ENCODE data around the gene HIVEP1. TPM values are rescaled to one million over a fixed set of nuclear protein-coding genes. Genes with fewer than 3 reads are reported as not detected.

The HIVEP1 gene
- total RNA-seq, 1 experiment from 2014 or later: 6.6 TPM

DNA sequence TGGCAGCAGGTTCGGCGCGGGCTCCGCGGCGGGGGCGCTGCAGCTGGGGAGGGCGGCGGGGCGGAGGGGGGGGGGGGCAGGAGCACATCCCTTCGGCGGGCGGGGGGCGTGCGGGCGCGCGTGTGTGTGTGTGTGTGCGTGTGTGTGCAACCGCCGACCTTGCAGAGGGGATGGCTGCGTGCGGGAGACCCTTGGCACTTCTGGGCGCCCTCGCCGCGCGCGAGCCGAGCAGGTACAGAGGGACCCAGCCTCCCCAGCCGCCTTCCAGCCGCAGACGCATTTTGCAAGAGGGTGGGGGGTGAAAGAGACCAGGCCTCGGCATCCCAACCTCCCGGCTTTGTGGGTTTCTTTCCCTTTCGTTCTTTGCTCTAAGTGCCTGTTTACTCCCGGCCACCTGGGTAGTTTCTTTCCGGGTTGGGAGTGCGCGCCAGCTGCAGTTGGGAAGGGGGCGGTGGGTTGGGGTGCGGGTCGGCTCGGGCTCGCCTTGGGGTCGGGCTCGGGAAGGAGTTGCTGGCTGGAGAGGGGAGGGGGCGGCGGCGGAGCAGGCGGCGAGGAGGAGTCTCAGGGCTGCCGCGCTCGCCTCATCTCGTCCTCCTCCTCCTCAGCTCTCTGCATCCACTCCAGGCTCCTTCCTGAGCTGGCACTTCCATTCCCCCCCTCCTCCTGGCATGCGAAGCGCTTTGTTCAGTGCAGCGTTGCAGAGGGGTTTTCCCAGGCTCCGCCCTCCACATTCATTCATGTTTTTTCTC lies 620 bp downstream of the HIVEP1 start:
- no TSS peak for BruUV-seq (replicated peaks)
- CTCF ChIA-PET: interaction anchor here (0.6 to 0.7 kb wide), 3 partner anchors 15 to 92 kb away, joined by 3 to 14 read pairs (median 7); no protein-coding TSS in a partner anchor
- Histone ChIP-seq H3K4me1 (ENCODE audit: insufficient read depth, low read length) (peaks cover 33% of the 10 kb centered on the region), H3F3A (ENCODE audit: low read length, unreplicated experiment) (no peaks in the 10 kb centered on the region), H3K27me3 (ENCODE audit: low read length) (no peaks in the 10 kb centered on the region), H3K36me3 (ENCODE audit: low read depth, low read length) (peaks cover 8% of the 10 kb centered on the region), H2AFZ (ENCODE audit: low read length) (peak overlapping the region; percentile 66), H3K9ac (ENCODE audit: low read length) (peak overlapping the region; percentile 91), H3K9me2 (replicated peaks; ENCODE audit: low read length) (no peaks in the 10 kb centered on the region), H3K4me2 (ENCODE audit: low read length) (peak overlapping the region; percentile 97), H3K79me2 (ENCODE audit: low read length) (peaks cover 41% of the 10 kb centered on the region), H4K20me1 (ENCODE audit: low read length) (no peaks in the 10 kb centered on the region), H3K4me3 (ENCODE audit: low read length) (peak overlapping the region; percentile 93), H3K9me3 (ENCODE audit: low read length) (no peaks in the 10 kb centered on the region), H3K27ac (ENCODE audit: low read length) (peak overlapping the region; percentile 80)
- POLR2A ChIA-PET (ENCODE audit: unreplicated experiment): interaction anchor here (0.7 to 1.8 kb wide), 5 partner anchors 241 to 293 kb away, joined by 4 to 18 read pairs (median 8); partner anchors contain the start of gene EDN1
- TF ChIP-seq EZH2 (IDR thresholded peaks at IDR 0.05; ENCODE audit: low read length, unreplicated experiment) (no peak), EZH2phosphoT487 (IDR thresholded peaks at IDR 0.05; ENCODE audit: borderline replicate concordance, low read length) (no peak)
- TF ChIP-seq, protein P1, sequence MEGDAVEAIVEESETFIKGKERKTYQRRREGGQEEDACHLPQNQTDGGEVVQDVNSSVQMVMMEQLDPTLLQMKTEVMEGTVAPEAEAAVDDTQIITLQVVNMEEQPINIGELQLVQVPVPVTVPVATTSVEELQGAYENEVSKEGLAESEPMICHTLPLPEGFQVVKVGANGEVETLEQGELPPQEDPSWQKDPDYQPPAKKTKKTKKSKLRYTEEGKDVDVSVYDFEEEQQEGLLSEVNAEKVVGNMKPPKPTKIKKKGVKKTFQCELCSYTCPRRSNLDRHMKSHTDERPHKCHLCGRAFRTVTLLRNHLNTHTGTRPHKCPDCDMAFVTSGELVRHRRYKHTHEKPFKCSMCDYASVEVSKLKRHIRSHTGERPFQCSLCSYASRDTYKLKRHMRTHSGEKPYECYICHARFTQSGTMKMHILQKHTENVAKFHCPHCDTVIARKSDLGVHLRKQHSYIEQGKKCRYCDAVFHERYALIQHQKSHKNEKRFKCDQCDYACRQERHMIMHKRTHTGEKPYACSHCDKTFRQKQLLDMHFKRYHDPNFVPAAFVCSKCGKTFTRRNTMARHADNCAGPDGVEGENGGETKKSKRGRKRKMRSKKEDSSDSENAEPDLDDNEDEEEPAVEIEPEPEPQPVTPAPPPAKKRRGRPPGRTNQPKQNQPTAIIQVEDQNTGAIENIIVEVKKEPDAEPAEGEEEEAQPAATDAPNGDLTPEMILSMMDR (conservative IDR thresholded peaks at IDR 0.05; ENCODE audit: low read depth, low read length): no peak
- intact Hi-C loops (cut with micrococcal nuclease): loop anchor here (1.0 to 10.0 kb wide), 4 partner anchors 280 to 332 kb away; partner anchors contain the start of gene EDN1
- DNase-seq (peak; percentile 80), ATAC-seq (peak; percentile 32)

DNA sequence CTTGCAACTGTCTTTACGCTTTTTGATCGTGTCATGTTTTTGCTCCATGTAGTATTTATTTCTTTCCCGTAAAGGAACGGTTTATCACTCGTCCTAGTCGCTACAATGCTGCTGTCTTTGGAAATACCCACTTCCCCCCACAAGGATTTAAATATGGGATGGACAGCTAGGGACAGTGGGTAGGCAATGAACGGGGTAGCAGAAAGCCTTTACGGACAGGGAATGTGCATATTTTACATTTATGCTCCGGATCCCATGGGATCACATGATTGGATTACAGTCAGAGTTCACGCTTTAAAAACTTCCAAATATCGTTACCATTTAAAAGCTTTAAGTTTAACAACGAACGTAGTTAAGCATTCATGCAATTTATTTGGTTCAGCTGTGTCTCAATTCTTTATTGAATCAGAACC lies 1.2 kb downstream of the HIVEP1 start:
- DNase-seq (no peak), ATAC-seq (no peak)
- H3K36me3 ChIP-seq (ENCODE audit: low read depth, low read length): peaks cover 8% of the 10 kb centered on the region
- POLR2A ChIA-PET (ENCODE audit: unreplicated experiment): interaction anchor here (0.6 to 1.8 kb wide), 3 partner anchors 242 to 280 kb away, joined by 3 to 7 read pairs (median 4); no protein-coding TSS in a partner anchor
- H3K4me1 ChIP-seq (ENCODE audit: insufficient read depth, low read length): peaks cover 28% of the 10 kb centered on the region
- H3K27me3 ChIP-seq (ENCODE audit: low read length): no peaks in the 10 kb centered on the region
- peak overlapping the region; percentile 97 for H3K4me2 ChIP-seq (ENCODE audit: low read length)
- TF ChIP-seq, protein P1 (conservative IDR thresholded peaks at IDR 0.05; ENCODE audit: low read depth, low read length): no peak
- no peak for TF ChIP-seq EZH2phosphoT487 (IDR thresholded peaks at IDR 0.05; ENCODE audit: borderline replicate concordance, low read length)
- TF ChIP-seq EZH2 (IDR thresholded peaks at IDR 0.05; ENCODE audit: low read length, unreplicated experiment): no peak
- peaks cover 41% of the 10 kb centered on the region for H3K79me2 ChIP-seq (ENCODE audit: low read length)
- H4K20me1 ChIP-seq (ENCODE audit: low read length): no peaks in the 10 kb centered on the region
- CTCF ChIA-PET: no interaction called here
- peak overlapping the region; percentile 66 for H2AFZ ChIP-seq (ENCODE audit: low read length)
- intact Hi-C loops (cut with micrococcal nuclease): loop anchor here (1.0 to 10.0 kb wide), 4 partner anchors 279 to 331 kb away; partner anchors contain the start of gene EDN1
- no peaks in the 10 kb centered on the region for H3K9me2 ChIP-seq (replicated peaks; ENCODE audit: low read length)
- peak overlapping the region; percentile 91 for H3K9ac ChIP-seq (ENCODE audit: low read length)
- no peaks in the 10 kb centered on the region for H3K9me3 ChIP-seq (ENCODE audit: low read length)
- peak overlapping the region; percentile 80 for H3K27ac ChIP-seq (ENCODE audit: low read length)
- H3K4me3 ChIP-seq (ENCODE audit: low read length): peak overlapping the region; percentile 93
- BruUV-seq (replicated peaks): TSS peak; percentile 31
- H3F3A ChIP-seq (ENCODE audit: low read length, unreplicated experiment): no peaks in the 10 kb centered on the region
